ENCODE measurements around the gene TBC1D23.
"Not testable (repeated sequence)": the region's sequence is repeated elsewhere in the genome, so short reads cannot be mapped to it uniquely, and the experiment has no call there.

TBC1D23 gene

DNA sequence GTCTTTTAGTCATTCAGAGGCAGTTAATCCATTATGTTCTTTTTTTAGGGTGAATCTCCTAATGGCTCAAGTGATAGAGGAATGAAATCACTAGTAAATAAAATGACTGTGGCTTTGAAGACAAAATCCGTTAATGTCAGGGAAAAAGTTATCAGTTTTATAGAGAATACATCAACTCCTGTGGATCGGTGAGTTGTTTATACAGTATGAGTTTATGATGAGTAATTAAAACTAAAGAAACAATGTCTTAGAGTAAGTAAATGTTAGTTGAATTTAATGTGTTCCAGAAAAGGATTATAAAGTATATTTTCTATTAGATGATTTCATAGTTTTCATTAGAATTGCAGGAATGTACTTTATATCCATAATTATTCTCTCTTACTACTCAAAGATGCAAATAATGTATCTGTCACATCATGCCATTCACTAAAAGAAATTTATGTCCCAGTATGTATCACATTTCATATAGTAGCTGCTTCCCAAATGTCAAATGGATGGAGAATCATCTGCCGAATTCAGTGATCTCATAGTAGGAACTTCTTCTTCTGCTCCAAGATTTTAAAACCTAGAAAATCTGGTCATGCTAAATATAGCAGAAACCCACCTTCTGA is 49.7 kb downstream of the TBC1D23 start:
- no peak for DNase-seq

DNA sequence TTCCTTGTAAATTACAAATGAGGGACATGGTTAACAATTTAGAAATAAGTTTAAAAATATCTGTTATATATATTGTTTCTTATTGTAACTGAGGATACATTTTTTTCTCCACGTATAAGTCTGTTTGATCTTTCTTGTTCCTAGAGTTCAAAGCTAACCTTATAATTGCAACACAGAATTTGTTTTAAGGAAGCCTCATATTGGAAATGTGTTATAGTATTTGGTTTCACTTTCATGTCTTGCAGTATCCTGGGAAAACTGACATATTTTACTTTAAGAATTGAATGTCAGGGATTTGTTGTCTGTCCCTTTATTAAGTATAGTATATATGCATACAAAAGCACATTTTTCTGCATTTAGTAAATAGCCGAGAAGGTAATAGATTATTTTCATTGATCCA is 50.2 kb downstream of the TBC1D23 start:
- no peak for DNase-seq

DNA sequence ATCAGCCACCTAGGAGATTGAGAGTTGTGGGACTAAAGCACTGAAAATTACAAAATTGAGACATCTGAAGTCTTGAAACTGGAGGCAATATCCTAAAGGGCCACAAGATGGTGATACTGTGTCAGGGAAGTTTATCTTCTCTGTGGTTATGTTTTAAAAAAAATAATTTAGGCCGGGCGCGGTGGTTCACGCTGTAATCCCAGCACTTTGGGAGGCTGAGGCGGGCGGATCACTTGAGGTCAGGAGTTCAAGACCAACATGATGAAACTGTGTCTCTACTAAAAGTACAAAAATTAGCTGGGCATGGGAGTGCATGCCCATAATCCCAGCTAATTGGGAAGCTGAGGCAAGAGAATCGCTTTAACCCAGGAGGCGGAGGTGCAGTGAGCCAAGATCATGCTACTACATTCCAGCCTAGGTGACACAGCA is 55.9 kb downstream of the TBC1D23 start:
- peak; percentile 65 for DNase-seq

DNA sequence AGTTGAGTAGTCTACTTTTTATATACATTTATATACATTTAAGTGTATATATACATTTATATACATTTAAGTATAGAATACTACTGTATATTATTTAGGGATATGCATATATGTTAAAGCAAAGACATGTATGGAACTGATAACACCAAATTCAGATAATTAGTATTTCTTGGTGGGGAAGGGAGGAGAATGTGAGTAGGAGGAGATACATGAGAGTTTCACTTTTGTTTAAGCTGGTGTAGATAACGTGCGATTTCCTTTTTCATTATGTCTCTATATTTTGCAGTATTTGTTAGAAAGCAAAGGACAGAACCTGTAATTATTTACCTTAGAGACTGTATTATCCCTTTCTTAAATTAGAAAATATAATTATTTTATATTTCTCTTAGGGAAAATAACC is 57.1 kb downstream of the TBC1D23 start:
- DNase-seq = no peak

DNA sequence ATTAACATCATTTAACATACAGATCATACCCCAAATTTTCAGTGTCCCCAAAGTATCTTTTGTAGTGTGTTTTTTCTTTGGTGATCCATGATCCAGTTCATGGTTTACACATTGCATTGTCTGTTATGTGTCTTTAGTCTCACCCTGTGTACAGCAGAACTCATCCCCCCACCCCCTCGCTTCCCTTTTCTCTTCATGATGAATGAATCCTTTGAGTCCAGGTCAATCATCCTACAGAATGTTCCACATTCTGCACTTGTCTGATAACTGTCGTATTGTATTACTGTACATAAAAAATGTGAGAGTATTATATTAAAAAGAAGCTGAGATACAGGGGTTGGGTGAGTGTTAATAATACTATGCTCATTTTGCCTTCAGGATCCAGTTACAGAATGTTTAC is 59.2 kb downstream of the TBC1D23 start:
- no peak for DNase-seq

DNA sequence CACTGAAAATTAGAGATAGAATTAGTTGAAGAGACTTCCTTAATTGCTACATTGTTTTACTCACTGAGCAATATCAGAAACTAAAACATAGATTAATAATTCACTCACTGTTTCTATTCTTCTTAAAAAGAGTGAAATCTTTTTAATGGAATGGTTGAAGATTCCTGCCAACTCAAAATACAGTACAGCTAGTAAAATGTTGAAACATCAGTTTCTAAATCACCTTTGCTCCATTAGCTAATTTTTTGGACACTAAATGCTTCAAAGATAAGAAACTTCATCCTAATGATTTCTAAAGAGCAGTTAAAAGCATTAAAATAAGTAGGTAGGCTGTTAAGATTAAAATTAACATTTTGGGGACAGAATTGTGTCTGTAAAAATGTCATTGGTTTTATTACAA is 63.3 kb downstream of the TBC1D23 start:
- DNase-seq = no peak

DNA sequence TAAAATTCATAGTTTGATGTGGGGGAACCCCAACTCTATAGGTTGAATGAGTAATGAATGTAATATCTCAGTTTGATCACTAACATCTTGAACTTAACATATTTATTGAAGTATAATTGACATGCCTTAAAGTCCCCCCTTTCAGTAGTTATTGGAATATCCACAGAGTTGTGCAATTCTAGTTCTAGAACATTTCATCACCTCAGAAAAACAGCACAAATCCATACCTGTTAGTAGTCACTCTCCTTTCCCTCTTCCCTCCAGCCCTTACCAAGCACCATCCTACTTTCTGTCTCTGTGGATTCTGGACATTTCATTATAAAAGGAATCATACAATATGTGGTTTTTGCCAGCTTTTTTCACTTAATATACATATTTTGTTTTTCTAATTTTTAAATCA is 65.0 kb downstream of the TBC1D23 start:
- DNase-seq = no peak

DNA sequence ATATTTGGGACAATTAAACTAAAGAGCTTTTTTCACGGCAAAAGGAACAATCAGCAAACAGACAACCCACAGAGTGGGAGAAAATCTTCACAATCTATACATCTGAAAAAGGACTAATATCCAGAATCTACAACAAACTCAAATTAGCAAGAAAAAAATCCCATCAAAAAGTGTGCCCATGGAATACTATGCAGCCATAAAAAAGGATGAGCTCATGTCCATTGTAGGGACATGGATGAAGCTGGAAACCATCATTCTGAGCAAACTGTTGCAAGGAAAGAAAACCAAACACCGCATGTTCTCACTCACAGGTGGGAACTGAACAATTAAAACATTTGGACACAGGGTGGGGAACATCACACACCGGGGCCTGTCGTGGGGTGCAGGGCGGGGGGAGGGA is 66.6 kb downstream of the TBC1D23 start:
- DNase-seq = not testable (repeated sequence)

DNA sequence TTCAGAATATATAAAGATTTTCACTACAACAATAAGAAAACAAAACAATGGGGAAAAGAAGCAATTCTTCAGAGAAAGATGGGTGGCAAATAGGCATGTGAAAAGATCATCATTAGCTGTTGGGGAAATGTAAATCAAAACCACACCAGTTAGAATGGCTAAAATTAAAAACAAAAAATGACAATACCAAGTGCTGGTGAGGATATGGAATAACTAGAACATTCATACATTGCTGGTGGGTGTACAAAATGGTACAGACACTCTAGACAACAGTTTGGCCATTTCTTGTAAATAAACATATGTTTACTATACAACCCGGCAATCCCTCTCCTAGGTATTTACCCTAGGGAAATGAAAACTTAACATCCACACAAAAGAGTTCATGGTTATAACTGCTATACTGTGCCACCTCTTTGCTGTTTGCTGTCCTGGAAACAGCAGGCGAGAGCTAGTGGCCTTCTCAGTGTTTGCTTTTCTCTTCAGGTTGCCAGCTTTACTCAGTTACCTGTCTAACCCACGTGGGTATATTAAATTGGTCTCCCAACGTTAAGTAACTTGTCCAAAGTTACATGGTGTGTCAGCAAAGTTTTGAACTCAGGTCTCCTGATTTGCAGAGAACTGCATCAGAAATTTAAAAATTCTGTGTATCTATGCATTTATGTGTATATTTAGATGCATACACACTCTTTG is 69.2 kb downstream of the TBC1D23 start:
- no peak for DNase-seq

DNA sequence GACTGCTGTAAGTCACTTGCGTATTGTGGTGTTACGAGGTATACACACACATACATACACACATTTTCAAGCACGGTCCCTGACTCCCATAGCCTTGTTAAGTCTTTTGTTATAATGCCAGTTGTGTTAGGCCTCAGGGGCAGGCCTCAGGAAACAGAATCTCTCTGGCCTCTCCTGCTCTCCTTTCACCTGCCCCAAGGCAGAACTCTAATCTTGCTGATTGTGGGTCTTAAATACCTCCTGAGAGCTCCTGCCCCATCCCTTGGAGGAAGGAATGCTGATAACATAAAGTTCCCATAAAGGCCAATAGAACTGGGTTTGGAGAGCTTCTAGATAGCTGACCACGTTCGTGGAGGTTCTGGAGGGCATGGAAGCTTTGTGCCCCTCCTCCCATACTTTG is 69.9 kb downstream of the TBC1D23 start:
- DNase-seq = no peak

DNA sequence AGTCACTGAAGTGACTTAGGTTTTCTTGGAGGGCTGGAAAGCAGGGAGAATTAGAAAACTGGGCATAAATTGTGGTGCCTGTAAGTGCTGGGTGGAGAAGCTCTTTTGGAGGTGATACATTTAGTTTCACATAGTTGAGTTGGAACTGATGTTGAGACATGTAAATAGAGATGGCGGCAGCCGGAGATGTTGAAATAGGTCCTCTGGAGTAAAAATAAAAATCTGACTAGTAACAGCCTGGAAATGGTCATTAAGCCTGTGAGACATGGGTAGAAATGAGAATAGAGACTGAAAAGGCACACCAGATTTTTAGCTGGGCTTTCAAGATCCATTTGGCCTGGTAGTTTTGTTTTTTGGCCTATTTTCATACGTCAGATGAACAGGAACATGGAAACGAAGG is 70.9 kb downstream of the TBC1D23 start:
- DNase-seq = no peak

DNA sequence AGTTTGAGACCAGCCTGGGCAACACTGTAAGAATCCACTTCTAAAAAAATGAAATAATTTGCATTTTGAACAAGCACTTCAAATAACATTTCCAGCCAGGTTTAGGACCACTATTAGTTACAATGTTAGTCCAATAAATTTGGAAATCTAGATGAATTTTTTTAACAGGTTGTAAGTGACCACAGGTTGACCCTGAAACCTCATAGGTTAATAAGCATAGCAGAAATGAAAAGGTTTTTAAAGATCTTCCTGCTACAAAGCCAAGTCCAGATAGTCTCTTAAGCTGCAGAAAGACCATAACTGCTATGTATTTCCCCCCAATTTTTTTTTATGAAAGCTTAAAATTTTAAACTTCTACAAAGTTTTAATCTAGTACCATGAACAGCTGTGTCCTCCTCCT is 72.3 kb downstream of the TBC1D23 start:
- no peak for DNase-seq

DNA sequence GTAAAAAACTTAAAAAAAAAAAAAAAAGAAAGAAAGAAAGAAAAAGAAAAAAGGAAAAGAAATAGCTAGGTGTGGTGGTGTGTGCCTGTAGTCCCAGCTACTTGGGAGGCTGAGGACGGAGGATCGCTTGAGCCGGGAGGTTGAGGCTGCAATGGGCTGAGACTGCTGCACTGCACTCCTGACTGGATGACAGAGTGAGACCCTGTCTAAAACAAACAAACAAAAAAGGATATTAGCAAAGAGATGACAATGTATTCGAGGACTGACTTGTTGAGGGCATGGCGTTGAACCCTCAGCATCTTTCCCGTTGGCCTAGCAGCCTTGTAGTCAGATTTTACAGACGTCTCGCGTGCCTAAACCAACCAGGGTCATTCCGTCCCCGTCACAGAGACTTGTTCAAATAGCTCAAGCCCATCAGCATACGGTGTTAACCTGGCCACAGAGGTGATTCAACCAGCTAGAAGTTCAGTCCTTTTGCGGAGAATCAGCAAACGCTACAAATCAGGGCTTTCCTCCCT is 73.2 kb downstream of the TBC1D23 start:
- DNase-seq = no peak

DNA sequence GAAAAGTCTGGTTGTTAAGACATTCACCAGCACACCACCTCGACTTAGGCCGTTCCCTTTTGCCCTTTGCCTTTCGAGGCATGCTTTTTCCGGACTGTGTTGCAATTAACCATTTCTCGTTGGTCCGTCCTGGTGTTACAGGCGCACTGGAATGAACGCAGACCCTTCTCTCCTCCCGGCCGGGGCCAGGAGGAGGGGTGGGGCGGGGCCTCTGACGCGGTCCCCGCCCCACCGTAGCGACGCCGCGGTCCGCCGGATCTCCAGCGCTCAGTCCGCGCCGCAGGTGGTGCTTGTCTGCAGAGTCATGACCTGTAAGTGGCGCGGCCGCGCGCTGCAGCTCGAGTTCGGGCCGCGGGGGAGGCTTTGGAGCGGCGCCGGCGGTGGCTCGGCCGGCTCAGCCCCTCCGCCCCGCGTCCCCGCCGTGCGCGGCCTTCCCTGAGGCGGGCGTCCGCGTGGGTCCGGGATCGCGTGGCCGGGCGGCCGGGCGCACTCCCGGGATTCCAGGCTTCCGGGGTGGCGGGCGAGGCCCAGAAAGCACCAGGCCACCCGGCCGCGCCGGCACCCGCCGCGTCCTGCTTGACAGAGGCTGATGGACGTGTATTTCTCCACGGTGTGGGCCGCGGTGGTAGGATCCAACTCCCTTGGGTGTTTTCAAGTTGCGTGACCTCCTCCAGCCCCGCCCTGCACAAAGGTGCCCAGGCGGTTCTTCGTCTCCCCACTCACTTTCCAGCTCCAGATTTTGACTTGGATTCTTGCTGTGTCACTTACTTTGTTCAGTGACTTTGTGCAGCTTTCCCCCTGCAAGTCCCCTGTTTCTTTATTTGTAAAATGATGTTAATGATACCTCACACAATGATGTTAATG is 73.9 kb downstream of the TBC1D23 start, which contains the start of gene NIT2:
Gene NIT2 (plus strand): TSS at position 270 of the 864 bp plus-strand sequence. CDS start 35 bp downstream, at position 305.
- peak; percentile 80 for DNase-seq

DNA sequence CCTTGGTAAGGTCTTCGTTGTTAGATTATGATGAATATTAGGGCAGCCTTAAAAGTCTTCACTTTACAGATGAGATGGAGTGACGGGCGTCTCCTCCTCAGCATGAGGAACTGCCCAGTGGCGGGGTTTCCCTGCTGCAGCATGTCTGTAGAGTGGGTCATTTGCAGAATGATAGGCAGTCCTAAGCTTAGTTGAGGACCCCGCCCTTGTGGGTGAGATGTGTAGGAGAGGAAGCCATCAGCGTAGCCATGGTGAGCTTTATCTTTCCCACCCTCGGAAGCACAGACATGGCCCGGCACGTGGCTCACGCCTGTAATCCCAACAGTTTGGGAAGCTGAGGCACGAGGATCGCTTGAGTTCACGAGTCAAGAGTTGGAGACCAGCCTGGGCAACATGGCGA is 74.6 kb downstream of the TBC1D23 start:
- DNase-seq = peak; percentile 15

DNA sequence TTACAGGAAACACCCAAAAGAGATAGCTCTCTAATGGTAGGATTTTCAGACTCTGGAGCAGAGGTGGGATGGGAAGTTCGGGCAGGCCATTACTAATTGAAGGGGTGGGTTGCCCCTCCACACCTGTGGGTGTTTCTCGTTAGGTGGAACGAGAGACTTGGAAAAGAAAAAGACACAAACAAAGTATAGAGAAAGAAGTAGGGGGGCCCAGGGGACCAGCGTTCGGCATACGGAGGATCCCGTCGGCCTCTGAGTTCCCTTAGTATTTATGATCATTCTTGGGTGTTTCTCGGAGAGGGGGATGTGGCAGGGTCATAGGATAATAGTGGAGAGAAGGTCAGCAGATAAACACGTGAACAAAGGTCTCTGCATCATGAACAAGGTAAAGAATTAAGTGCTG is 75.4 kb downstream of the TBC1D23 start:
- not testable (repeated sequence) for DNase-seq

DNA sequence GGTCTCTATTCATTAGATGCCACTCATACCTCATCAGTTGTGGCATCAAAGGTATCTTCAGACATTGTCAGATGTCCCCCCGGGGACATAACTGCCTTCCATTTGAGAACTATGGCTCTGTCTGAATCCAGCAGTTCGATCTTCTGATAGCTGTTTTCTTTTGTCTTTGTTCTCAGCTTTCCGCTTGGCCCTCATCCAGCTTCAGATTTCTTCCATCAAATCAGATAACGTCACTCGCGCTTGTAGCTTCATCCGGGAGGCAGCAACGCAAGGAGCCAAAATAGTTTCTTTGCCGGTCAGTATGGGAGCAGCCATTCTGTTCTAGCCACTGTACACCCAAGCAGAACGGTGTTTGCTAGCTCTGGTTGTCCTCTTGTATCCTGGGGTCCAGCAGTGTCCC is 78.1 kb downstream of the TBC1D23 start:
- DNase-seq = no peak

DNA sequence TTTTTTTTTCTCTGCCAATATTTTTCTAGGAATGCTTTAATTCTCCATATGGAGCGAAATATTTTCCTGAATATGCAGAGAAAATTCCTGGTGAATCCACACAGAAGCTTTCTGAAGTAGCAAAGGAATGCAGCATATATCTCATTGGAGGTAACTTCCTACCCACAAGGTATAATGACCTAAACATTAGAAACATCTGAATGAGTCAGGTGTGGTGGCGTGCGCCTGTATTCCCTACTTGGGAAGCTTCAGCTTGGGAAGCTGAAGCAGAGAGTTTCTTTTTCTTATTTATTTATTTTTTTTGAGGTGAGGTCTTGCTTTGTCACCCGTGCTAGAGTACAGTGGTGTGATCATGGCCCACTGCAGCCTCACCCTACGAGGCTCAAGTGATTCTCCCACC is 79.0 kb downstream of the TBC1D23 start:
- DNase-seq = no peak

DNA sequence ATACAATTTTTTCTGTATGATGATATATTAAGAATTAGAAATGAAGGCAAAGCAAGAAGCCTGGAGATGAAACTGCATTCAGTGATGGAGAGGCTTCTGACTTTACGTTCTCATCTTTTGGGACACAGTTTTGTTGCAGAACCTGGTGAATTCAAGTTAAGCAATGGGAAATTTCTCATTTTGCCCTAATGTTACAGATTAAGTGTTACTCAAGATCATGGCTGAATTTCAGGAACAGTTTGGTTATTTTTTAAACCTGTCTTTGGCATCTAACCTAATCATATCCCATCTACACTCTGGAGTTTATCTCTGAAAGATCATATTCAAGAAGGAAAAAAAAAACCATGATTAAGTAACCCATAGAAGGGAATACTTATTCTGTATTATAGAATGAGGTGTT is 79.7 kb downstream of the TBC1D23 start:
- no peak for DNase-seq

DNA sequence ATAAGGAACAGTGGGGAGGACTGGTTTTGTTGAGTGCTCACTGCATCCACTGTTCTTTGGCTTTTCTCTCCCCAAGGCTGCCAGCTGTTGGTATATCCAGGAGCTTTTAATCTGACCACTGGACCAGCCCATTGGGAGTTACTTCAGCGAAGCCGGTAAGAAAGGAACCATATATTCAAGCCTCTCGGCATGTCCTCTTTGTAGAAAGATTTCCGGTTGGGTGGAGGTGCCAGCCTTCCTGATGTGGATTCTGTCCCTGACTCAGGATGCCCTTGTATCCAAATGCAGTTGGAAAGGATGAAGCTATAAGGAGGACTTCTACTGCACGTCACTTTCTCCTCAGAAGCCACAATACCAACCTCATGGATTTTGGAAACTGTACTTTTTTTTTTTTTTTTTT is 87.9 kb downstream of the TBC1D23 start:
- DNase-seq = no peak

DNA sequence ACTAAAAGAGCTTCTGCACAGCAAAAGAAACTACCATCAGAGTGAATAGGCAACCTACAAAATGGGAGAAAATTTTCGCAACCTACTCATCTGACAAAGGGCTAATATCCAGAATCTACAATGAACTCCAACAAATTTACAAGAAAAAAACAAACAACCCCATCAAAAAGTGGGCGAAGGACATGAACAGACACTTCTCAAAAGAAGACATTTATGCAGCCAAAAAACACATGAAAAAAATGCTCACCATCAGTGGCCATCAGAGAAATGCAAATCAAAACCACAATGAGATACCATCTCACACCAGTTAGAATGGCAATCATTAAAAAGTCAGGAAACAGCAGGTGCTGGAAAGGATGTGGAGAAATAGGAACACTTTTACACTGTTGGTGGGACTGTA is 91.0 kb downstream of the TBC1D23 start:
- not testable (repeated sequence) for DNase-seq

DNA sequence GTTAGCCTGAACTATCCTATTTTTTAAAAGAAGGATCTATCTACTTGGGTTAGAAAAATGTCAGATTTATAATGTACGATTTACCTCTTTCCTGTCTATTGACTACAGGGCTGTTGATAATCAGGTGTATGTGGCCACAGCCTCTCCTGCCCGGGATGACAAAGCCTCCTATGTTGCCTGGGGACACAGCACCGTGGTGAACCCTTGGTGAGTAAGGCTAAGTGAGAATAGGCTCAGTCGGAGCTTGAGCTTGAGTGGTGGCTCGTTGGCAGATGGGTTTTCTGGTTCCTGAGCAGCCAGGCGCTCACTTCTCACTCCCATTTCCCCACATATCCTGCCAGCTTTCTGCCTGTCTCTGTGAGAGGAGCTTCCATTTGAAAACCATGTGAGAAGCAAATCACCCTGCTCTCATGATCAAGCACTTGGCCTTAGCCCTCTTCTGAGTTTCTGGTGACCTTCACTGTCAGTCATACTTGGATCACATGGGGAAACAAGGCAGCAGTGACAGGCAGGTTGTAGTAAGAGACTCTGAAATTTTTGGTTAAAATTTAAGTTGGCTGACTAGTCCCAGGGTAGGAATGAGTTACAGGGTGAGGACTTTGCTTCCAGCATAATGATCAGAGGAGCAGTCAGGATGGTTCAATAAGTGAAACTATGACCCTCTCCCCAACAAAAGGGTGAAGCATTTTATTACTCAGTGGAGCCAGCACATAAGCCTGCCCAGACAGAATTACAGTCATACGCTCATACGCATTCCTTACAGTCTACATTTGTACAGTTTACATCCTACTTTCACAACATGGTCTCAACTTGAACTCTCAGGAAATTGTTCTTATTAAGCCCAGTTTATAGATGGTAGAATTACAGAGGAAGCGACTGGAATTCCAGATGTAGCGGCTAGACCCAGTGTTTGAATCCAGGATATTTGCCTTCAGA is 91.8 kb downstream of the TBC1D23 start:
- peak; percentile 16 for DNase-seq

All from fibroblast of skin of back (primary cell).